ENCODE results near the gene KCP.

KCP gene

DNA sequence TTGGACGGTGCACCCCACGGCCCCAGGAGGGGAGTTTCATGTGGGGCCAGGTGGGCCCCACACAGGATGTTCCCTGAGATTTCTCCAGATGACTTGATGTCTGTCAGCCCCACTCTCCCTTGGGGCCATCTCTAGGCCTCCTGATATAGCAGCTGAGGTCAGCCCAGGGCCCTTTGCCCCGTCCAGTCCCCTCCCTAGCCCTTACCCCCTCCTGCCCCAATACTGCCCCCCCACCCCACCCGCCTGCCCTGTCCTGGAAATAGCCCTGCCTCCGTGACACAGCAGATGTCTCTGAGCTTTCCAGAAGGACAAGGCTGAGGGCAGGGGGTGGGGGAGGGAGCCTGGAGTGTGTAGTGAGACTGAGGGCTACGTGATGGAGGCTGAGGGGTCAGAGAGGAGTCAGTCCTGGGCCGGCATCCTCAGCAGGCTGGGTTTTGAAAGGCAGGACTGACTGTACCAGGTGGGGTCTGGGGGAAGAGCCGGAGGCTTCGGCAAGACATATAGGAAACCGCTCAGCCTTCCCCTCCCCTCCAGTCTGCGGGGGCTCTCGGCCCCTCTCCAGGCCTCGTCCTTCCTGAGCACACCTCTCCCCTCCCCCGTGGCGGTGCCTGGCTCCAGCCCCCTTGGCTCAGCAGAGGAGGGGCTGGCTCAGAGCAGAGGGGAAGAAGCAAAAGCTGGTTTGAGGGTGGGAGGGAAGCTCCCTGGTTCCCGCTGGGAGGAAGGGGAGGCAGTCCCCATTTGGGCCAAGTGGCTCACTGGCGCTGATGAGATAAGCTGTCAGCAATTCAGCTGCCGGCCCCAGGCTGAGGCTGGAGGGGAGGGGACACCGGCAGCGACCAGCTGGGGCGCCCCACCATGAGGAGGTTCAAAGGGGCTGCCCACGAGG is 78.3 kb downstream of the KCP start:
- DNase-seq (ENCODE audit: low spot score) = no peak

DNA sequence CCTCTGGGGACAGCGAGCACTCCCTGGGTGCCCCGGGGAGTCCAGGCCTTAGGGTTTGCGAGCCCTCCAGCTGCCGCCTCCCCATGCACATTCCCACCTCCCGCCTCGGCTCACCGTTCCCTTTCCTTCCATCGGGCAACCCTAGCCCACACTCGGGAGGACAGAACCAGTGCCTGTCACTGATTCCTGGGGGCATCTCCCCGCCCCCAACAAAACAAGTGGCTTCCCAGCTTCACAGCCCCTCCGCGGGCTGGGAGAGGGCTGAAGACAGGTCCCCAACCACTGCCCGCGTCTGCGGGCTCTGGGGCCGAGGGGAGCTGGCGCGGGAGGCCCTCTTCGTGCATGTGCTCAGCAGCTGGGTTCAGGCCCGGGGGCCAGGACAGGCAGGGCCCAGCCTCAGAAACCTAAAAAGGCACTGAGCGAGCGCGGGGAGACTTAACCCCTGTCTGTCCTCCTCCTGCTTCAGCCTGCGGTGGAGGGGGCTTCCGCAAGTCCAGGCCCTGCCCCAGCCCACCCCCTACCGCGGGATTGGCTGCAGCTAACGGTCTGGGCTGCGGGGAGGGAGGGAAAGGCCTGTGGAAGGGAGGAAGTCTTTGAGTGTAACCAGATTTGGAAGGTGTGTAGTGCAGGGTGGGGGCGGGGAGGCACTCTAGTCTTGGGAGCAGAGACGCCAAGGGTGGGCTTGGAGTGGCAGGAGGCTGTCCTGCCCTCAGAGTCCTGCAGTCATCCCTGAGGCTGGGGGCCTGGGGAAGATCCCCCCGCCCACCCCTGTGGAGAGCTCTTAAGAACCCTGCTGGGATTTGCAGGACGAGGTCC is 79.1 kb downstream of the KCP start:
- ChIA-PET CTCF (no interaction called here), POLR2A (ENCODE audit: low non-redundant PET) (interaction anchor here (0.6 kb wide), 1 partner anchor 89 kb away, joined by 5 read pairs; no protein-coding TSS in a partner anchor)
- no peak for DNase-seq (ENCODE audit: low spot score)
- TF ChIP-seq, protein P1, sequence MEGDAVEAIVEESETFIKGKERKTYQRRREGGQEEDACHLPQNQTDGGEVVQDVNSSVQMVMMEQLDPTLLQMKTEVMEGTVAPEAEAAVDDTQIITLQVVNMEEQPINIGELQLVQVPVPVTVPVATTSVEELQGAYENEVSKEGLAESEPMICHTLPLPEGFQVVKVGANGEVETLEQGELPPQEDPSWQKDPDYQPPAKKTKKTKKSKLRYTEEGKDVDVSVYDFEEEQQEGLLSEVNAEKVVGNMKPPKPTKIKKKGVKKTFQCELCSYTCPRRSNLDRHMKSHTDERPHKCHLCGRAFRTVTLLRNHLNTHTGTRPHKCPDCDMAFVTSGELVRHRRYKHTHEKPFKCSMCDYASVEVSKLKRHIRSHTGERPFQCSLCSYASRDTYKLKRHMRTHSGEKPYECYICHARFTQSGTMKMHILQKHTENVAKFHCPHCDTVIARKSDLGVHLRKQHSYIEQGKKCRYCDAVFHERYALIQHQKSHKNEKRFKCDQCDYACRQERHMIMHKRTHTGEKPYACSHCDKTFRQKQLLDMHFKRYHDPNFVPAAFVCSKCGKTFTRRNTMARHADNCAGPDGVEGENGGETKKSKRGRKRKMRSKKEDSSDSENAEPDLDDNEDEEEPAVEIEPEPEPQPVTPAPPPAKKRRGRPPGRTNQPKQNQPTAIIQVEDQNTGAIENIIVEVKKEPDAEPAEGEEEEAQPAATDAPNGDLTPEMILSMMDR (conservative IDR thresholded peaks at IDR 0.05; ENCODE audit: low read depth) = no peak
- no peak overlapping the region for H3K27ac ChIP-seq

More for the DNA sequence above, 78.3 kb downstream of the KCP start:
- TF ChIP-seq, protein P1 (conservative IDR thresholded peaks at IDR 0.05; ENCODE audit: low read depth) = no peak
- ChIA-PET POLR2A (ENCODE audit: low non-redundant PET) (interaction anchor here (0.6 kb wide), 1 partner anchor 90 kb away, joined by 5 read pairs; no protein-coding TSS in a partner anchor), CTCF (interaction anchor here (0.5 kb wide), 1 partner anchor 249 kb away, joined by 3 read pairs; no protein-coding TSS in a partner anchor)
- H3K27ac ChIP-seq = no peak overlapping the region

DNA sequence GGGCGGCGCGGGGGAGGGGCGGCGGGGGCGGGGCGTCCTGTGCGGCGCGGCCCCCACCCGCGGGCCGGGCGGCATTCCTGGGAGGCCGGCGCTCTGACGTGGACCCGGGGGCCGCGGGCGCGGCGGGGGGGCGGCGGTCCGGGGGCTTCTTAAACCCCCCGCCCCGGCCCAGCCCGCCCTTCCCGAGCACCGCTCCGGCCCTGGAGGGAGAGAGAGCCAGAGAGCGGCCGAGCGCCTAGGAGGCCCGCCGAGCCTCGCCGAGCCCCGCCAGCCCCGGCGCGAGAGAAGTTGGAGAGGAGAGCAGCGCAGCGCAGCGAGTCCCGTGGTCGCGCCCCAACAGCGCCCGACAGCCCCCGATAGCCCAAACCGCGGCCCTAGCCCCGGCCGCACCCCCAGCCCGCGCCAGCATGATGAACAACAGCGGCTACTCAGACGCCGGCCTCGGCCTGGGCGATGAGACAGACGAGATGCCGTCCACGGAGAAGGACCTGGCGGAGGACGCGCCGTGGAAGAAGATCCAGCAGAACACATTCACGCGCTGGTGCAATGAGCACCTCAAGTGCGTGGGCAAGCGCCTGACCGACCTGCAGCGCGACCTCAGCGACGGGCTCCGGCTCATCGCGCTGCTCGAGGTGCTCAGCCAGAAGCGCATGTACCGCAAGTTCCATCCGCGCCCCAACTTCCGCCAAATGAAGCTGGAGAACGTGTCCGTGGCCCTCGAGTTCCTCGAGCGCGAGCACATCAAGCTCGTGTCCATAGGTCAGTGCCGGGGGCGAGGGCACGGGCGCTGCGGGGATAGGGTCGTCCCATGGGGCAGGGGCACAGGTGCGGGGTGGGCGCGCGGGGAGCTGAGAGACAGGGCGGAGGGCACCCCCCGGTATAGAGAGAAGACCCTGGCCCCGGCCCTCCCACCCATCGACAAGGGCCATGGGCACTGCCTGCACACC is 80.0 kb downstream of the KCP start, which contains the start of gene FLNC:
TSS of gene FLNC (plus strand) at position 176 of the 947 bp plus-strand sequence. CDS start at position 408, 232 bp downstream.
- H3K27ac ChIP-seq = no peak within 1 kb of the TSS
- ChIA-PET CTCF (no interaction called here), POLR2A (ENCODE audit: low non-redundant PET) (no interaction called here)
- TF ChIP-seq, protein P1 (conservative IDR thresholded peaks at IDR 0.05; ENCODE audit: low read depth) = no peak
- no peak for DNase-seq (ENCODE audit: low spot score)

DNA sequence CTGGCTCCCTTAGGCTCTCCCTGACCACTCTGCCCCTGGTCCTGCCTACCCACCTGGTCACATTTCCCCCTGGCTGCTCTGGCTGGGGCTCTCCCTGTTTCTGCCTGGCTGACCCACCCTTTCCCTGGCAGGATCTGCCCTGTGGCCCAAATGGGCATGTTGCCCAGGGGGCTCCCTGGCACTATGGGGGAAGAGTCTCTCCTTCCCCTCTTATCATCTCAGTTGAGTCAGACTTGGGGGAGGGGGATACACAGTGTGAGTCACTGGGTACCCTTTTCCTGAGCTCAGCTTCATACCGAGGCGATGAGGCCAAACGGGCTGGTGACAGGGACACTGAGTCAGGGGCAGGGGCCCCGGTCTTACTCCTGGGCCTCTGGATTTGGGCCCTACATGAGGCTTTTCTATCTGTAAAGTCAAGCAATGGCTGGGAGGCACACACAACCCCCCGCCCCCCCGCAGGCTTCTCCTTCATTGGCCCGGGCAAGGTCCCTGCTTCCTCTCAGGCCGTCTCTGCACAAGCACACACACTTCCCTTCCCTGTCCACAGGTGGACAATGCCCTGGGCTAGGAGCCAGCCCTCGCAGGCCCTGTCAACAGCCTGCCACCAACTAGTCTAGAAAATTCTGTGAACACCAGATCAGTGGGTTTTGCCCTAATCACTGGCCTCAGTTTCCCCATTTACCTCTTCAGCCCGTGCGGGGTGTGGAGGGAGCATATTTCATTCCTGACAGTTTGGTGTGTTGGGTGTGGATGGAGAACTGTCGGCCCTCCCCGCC is 80.9 kb downstream of the KCP start:
- ChIA-PET POLR2A (ENCODE audit: low non-redundant PET) (no interaction called here), CTCF (interaction anchor here (0.8 kb wide), 1 partner anchor 483 kb away, joined by 5 read pairs; no protein-coding TSS in a partner anchor)
- no peak for DNase-seq (ENCODE audit: low spot score)
- TF ChIP-seq, protein P1 (conservative IDR thresholded peaks at IDR 0.05; ENCODE audit: low read depth) = no peak
- H3K27ac ChIP-seq = no peak overlapping the region

DNA sequence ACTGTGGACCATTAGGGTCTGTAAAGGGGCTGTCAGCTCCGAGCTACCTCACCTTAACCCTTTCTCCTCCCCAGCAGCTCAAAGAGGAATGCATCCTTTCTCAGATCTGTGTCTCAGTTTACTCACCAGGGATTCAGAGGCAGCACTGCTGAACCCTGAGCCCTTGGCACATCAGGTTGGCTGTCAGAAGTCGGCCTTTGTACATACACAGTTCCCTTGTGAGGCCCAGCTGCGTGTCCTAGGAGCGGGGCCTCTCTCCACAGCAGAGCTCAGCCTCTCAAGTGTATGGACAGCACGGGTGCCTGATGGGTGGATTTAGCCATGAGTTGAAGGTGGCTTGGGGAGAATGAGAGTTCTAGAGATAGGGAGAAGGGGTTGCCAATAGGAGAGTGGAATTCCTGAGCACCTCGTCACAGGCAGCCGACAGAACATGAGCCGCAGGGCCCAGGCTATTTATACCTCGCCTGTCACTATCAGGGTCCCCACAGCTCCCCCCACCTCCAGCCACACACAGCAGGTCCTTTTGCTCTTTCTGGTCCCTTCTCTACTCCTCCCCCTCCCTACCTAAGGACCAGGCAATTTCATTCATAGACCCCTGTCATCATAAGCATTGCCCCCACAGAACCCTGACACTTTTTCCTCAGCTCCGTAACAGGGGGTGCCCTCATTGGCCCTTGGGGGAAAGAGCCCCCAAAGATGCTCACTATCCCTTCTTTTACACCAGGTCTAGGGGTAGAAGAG is 82.4 kb downstream of the KCP start:
- POLR2A ChIA-PET (ENCODE audit: low non-redundant PET) = no interaction called here

More for the DNA sequence above, 82.4 kb downstream of the KCP start:
- DNase-seq (ENCODE audit: low spot score) = no peak
- no peak overlapping the region for H3K27ac ChIP-seq
- TF ChIP-seq, protein P1 (conservative IDR thresholded peaks at IDR 0.05; ENCODE audit: low read depth) = no peak
- CTCF ChIA-PET = interaction anchor here (0.6 to 1.0 kb wide), 3 partner anchors 9 to 56 kb away, joined by 3 to 5 read pairs (median 3); no protein-coding TSS in a partner anchor
